Measurements from ENCODE around the gene EIF3B.
"Not testable (repeated sequence)": the region's sequence is repeated elsewhere in the genome, so short reads cannot be mapped to it uniquely, and the experiment has no call there.

EIF3B gene

DNA sequence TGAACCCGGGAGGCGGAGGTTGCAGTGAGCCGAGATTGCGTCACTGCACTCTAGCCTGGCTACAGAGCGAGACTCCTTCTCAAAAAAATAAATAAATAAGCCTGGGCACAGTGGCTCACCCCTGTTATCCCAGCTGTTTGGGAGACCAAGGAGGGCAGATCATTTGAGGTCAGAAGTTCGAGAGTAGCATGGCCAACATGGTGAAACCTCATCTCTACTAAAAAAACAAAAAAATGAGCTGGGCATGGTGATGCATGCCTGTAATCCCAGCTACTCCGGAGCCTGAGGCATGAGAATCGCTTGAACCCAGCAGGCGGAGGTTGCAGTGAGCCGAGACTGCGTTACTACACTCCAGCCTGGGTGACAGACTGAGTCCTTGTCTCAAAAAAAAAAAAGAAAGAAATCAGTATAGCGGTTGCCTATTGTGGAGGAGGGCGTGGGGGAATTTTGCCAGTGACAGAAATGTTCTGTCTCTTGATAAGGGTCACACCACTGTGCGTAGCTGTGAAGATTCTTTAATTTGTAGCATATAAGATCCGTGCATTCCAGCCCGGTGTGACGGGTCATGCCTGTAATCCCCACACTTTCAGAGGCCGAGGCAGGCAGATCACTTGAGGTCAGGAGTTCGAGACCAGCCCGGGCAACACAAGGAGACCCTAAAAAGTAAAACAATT, 17.9 kb upstream of the EIF3B start:
- H3K27ac ChIP-seq: no peak overlapping the region
- no peak overlapping the region for H2AFZ ChIP-seq (ENCODE audit: low read depth)
- no peak overlapping the region for H3K9ac ChIP-seq
- H4K20me1 ChIP-seq (ENCODE audit: insufficient read depth): no peaks in the 10 kb centered on the region
- no peaks in the 10 kb centered on the region for H3K79me2 ChIP-seq (ENCODE audit: insufficient read depth, low read depth)
- H3K27me3 ChIP-seq (ENCODE audit: insufficient read depth, low read depth): no peaks in the 10 kb centered on the region
- no peaks in the 10 kb centered on the region for H3K4me1 ChIP-seq (ENCODE audit: low read depth, poor library complexity, severe bottlenecking)
- no peaks in the 10 kb centered on the region for H3K36me3 ChIP-seq (ENCODE audit: insufficient read depth)
- no peak overlapping the region for H3K4me3 ChIP-seq (IDR thresholded peaks at IDR 0.05; ENCODE audit: insufficient read depth, low read depth, low read length)
- H3K4me2 ChIP-seq: no peak overlapping the region
- no peak for TF ChIP-seq CTCF (conservative IDR thresholded peaks at IDR 0.05; ENCODE audit: low read depth, low read length)

DNA sequence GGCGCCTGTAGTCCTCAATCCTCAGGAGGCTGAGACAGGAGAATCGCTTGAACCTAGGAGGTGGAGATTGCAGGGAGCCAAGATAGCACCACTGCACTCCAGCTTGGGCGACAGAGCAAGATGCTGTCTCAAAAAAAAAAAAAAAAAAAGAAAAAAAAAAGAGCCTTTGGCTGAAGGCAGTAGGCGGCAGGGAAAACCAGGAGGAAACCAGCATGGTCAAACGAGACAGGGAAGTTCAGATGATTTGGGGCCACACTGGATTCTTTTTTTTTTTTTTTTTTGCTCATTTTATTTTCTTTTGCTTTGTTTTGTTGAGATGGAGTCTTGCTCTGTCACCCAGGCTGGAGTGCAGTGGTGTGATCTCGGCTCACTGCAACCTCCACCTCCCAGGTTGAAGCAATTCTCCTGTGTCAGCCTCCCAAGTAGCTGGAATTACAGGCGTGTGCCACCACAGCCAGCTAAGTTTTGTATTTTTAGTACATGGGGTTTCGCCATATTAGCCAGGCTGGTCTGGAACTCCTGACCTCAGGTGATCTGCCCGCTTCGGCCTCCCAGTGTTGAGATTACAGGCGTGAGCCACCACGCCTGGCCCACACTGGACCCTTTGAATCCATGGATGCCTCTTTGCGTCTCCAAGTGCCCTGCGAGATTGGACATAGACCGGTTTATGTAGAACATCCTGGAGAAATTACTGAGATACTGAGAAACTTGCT, 7.1 kb upstream of the EIF3B start:
- H3K79me2 ChIP-seq (ENCODE audit: insufficient read depth, low read depth); H3K9ac ChIP-seq; H4K20me1 ChIP-seq (ENCODE audit: insufficient read depth); H3K27me3 ChIP-seq (ENCODE audit: insufficient read depth, low read depth); H3K4me3 ChIP-seq (IDR thresholded peaks at IDR 0.05; ENCODE audit: insufficient read depth, low read depth, low read length); H3K4me1 ChIP-seq (ENCODE audit: low read depth, poor library complexity, severe bottlenecking); H3K27ac ChIP-seq; H3K36me3 ChIP-seq (ENCODE audit: insufficient read depth); H2AFZ ChIP-seq (ENCODE audit: low read depth): not testable (repeated sequence)
- peak overlapping the region; percentile 4; the same call in 1 of the 2 replicates for H3K4me2 ChIP-seq

GRCh38 chr7:2350055-2350454, 4.6 kb upstream of the EIF3B start:
- Histone ChIP-seq H3K36me3 (ENCODE audit: insufficient read depth) (no peaks in the 10 kb centered on the region), H3K4me1 (ENCODE audit: low read depth, poor library complexity, severe bottlenecking) (peaks cover 10% of the 10 kb centered on the region), H4K20me1 (ENCODE audit: insufficient read depth) (no peaks in the 10 kb centered on the region), H2AFZ (ENCODE audit: low read depth) (no peak overlapping the region), H3K4me2 (no peak overlapping the region), H3K27me3 (ENCODE audit: insufficient read depth, low read depth) (no peaks in the 10 kb centered on the region), H3K27ac (no peak overlapping the region), H3K79me2 (ENCODE audit: insufficient read depth, low read depth) (peaks cover 14% of the 10 kb centered on the region), H3K9ac (no peak overlapping the region), H3K4me3 (IDR thresholded peaks at IDR 0.05; ENCODE audit: insufficient read depth, low read depth, low read length) (no peak overlapping the region)
- no peak for TF ChIP-seq CTCF (conservative IDR thresholded peaks at IDR 0.05; ENCODE audit: low read depth, low read length)

GRCh38 chr7:2350861-2351260, 3.8 kb upstream of the EIF3B start:
- no peak overlapping the region for H3K27ac ChIP-seq
- TF ChIP-seq CTCF (conservative IDR thresholded peaks at IDR 0.05; ENCODE audit: low read depth, low read length): no peak
- H3K4me1 ChIP-seq (ENCODE audit: low read depth, poor library complexity, severe bottlenecking): peaks cover 10% of the 10 kb centered on the region
- H3K9ac ChIP-seq: no peak overlapping the region
- 0 out of 2 replicates have a peak, but pooled peaks cover 3% of the 10 kb centered on the region for H4K20me1 ChIP-seq (ENCODE audit: insufficient read depth)
- no peak overlapping the region for H3K4me3 ChIP-seq (IDR thresholded peaks at IDR 0.05; ENCODE audit: insufficient read depth, low read depth, low read length)
- no peak overlapping the region for H2AFZ ChIP-seq (ENCODE audit: low read depth)
- H3K27me3 ChIP-seq (ENCODE audit: insufficient read depth, low read depth): no peaks in the 10 kb centered on the region
- no peaks in the 10 kb centered on the region for H3K36me3 ChIP-seq (ENCODE audit: insufficient read depth)
- peaks cover 22% of the 10 kb centered on the region for H3K79me2 ChIP-seq (ENCODE audit: insufficient read depth, low read depth)
- no peak overlapping the region for H3K4me2 ChIP-seq

Measured in KMS-11 (cell line).